A375 (cell line): Measurements from ENCODE around the gene TEX13A. TPM values are rescaled to one million over a fixed set of nuclear protein-coding genes. Genes with fewer than 3 reads are reported as not detected.

Experiments
- total RNA-seq: library from RNA; depleted of rRNA; stranded (reverse); fragments of >200 nt; shearing (Covaris generic); gene quantifications from 2 replicates; pipeline ENCODE4 v1.2.3, GENCODE V29; 2014; rRNA removed

Gene TEX13A, protein sequence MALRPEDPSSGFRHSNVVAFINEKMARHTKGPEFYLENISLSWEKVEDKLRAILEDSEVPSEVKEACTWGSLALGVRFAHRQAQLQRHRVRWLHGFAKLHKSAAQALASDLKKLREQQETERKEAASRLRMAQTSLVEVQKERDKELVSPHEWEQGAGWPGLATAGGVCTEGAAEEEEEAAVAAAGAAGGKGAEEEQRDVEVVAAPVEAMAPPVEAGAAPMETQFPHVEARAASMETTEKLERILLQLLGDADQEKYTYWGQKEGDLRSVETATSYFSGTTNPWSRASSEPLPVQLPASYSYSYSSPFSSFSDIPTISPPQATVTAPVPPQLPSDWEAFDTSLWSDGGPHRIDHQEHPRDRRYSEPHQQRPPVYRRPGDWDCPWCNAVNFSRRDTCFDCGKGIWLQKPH
- not detected in 2 replicates for total RNA-seq

GRCh38 chrX:105220636-105221035 lies at the start of gene TEX13A:
Gene TEX13A, minus strand, starts transcription at chrX:105220694. Its CDS starts 297 bp downstream, at chrX:105220397.

